Midbrain (tissue), 1 donor: ENCODE data around the gene CD70.
"Not testable (repeated sequence)": the region's sequence is repeated elsewhere in the genome, so short reads cannot be mapped to it uniquely, and the experiment has no call there.

ENCODE experiments used
- DNase-seq: peaks from one replicate; lab custom pipeline; 2025; lab: John Stamatoyannopoulos, UW

CD70 gene

GRCh38 chr19:6597471-6598253, 6.7 kb upstream of the CD70 start:
- DNase-seq: not testable (repeated sequence)

GRCh38 chr19:6596621-6597020, 5.7 kb upstream of the CD70 start:
- DNase-seq: no peak

GRCh38 chr19:6593651-6594416, 2.9 kb upstream of the CD70 start:
- no peak for DNase-seq

GRCh38 chr19:6590258-6590826, 608 bp downstream of the CD70 start:
- DNase-seq: no peak

- no peak for DNase-seq
These were observed 1.2 kb downstream of the CD70 start for GRCh38 chr19:6589711-6590257.

- no peak for DNase-seq
These were observed 2.2 kb downstream of the CD70 start for GRCh38 chr19:6588508-6589345.

GRCh38 chr19:6587998-6588507, 2.9 kb downstream of the CD70 start:
- DNase-seq: no peak

GRCh38 chr19:6587093-6587820, 3.7 kb downstream of the CD70 start:
- DNase-seq: no peak

GRCh38 chr19:6586726-6587092, 4.2 kb downstream of the CD70 start:
- DNase-seq: no peak

GRCh38 chr19:6586056-6586455, 4.9 kb downstream of the CD70 start:
- no peak for DNase-seq

- DNase-seq: not testable (repeated sequence)
These were observed 8.2 kb downstream of the CD70 start for GRCh38 chr19:6582515-6583484.

- no peak for DNase-seq
These were observed 10.6 kb downstream of the CD70 start for GRCh38 chr19:6580313-6580712.

- DNase-seq: no peak
These were observed 11.3 kb downstream of the CD70 start for GRCh38 chr19:6579450-6580178.

- DNase-seq: peak; percentile 20
These were observed 13.3 kb downstream of the CD70 start for GRCh38 chr19:6577476-6578125.

GRCh38 chr19:6576869-6577475, 14.0 kb downstream of the CD70 start:
- no peak for DNase-seq

- no peak for DNase-seq
These were observed 17.6 kb downstream of the CD70 start for GRCh38 chr19:6573350-6573749.

- peak; percentile 16 for DNase-seq
These were observed 18.7 kb downstream of the CD70 start for GRCh38 chr19:6572217-6572616.

- DNase-seq: no peak
These were observed 19.8 kb downstream of the CD70 start for GRCh38 chr19:6571167-6571566.
